Activated naive CD8-positive, alpha-beta T cell treated with anti-CD3 and anti-CD28 coated beads, Interleukin-2, amount 10 ng/mL, durations not matched to agents 7 days and 5 days (primary cell): Measurements from ENCODE around the gene ENAM. TPM values are rescaled to one million over a fixed set of nuclear protein-coding genes. Genes with fewer than 3 reads are reported as not detected.

Experiments used
- ATAC-seq: fragments of 150-1000 bp; cut with Tn5 transposase; one replicate; pipeline ENCODE4 v1.10.0; 2021; ENCODE audit warnings: low read depth, moderate library complexity
- POLR2A ChIA-PET: fragments of 350-600 bp; sonication (Branson Sonifier 250); formaldehyde crosslinking; loops from one replicate; lab custom pipeline; 2021; ENCODE audit warnings: antibody characterized with exemption; lab: Charles Lee
- DNase-seq: peaks from one replicate; pipeline ENCODE4 v3.0.0; 2021
- H3K27ac Mint-ChIP-seq: one replicate; pipeline ENCODE4 v1.8.0; 2022; ENCODE audit warnings: mild to moderate bottlenecking, mixed read lengths
- H3K27me3 Mint-ChIP-seq: one replicate; pipeline ENCODE4 v1.8.0; 2022; ENCODE audit warnings: mild to moderate bottlenecking, moderate library complexity, mixed read lengths
- H3K36me3 Mint-ChIP-seq: one replicate; pipeline ENCODE4 v1.8.0; 2021; ENCODE audit warnings: mild to moderate bottlenecking, mixed read lengths
- H3K4me1 Mint-ChIP-seq: one replicate; pipeline ENCODE4 v1.8.0; 2021; ENCODE audit warnings: mixed read lengths
- H3K4me3 Mint-ChIP-seq: one replicate; pipeline ENCODE4 v1.8.0; 2022; ENCODE audit warnings: mild to moderate bottlenecking, moderate library complexity, mixed read lengths
- H3K9me3 Mint-ChIP-seq: one replicate; pipeline ENCODE4 v1.8.0; 2021; ENCODE audit warnings: mixed read lengths
- total RNA-seq, 2 experiments: library from RNA; stranded (reverse); gene quantifications; one replicate each; pipeline ENCODE4 v1.2.3, GENCODE V29; 2021

ENAM gene, protein sequence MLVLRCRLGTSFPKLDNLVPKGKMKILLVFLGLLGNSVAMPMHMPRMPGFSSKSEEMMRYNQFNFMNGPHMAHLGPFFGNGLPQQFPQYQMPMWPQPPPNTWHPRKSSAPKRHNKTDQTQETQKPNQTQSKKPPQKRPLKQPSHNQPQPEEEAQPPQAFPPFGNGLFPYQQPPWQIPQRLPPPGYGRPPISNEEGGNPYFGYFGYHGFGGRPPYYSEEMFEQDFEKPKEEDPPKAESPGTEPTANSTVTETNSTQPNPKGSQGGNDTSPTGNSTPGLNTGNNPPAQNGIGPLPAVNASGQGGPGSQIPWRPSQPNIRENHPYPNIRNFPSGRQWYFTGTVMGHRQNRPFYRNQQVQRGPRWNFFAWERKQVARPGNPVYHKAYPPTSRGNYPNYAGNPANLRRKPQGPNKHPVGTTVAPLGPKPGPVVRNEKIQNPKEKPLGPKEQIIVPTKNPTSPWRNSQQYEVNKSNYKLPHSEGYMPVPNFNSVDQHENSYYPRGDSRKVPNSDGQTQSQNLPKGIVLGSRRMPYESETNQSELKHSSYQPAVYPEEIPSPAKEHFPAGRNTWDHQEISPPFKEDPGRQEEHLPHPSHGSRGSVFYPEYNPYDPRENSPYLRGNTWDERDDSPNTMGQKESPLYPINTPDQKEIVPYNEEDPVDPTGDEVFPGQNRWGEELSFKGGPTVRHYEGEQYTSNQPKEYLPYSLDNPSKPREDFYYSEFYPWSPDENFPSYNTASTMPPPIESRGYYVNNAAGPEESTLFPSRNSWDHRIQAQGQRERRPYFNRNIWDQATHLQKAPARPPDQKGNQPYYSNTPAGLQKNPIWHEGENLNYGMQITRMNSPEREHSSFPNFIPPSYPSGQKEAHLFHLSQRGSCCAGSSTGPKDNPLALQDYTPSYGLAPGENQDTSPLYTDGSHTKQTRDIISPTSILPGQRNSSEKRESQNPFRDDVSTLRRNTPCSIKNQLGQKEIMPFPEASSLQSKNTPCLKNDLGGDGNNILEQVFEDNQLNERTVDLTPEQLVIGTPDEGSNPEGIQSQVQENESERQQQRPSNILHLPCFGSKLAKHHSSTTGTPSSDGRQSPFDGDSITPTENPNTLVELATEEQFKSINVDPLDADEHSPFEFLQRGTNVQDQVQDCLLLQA
- total RNA-seq, result not detected

DNA sequence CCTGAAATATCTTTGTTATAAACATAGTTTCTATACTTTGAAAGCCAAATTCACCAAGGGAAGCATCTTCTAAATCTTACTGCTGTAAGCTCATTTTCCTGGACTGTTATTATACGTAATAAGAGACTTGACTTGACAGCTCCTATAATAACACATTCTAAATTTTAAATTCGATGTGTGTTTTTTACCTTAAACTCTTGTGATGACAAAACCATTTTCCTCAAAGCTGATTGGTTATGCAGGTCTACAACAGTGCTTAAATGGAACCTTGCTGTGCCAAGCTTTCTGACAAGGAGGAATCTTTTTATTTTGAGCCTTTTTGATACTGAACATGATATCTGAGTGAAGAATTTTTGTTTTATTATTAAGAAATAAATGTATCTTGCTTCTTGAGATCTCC is at the start of gene ENAM:
ENAM (plus strand) TSS at position 301 of the 400 bp plus-strand sequence. CDS start 757 bp downstream, outside the sequence.
- H3K4me3 Mint-ChIP-seq, result no peak within 1 kb of the TSS

DNA sequence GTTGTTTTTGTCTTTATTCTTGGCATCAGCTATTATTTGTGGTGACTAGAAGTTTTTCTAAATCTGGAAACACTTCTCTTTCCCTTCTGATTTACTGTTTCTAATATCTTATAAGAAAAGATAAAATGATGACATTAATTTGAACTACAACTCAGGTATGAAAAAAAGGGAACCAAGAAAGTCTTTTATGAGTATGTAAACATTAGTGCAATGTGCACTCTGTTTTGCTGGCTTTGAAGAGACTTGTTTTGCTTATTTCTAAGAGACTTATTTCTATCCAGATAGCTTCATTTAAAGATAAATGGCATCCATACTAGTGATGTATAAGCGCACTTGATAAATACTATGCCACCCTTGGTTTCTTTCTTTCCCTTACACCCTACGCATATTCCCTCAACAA is 46.6 kb upstream of the ENAM start:
- ATAC-seq, result no peak
- Mint-ChIP-seq H3K27ac (no peak overlapping the region), H3K9me3 (no peaks in the 10 kb centered on the region), H3K4me1 (no peaks in the 10 kb centered on the region), H3K27me3 (peaks cover 2% of the 10 kb centered on the region), H3K4me3 (no peak overlapping the region), H3K36me3 (no peaks in the 10 kb centered on the region)
- POLR2A ChIA-PET, result no interaction called here
- DNase-seq, result no peak

More for the DNA sequence above, at the start of gene ENAM:
- ATAC-seq (no peak), DNase-seq (no peak)
- POLR2A ChIA-PET, result no interaction called here
- Mint-ChIP-seq H3K9me3 (no peaks in the 10 kb centered on the region), H3K27me3 (peaks cover 7% of the 10 kb centered on the region), H3K4me1 (peaks cover 5% of the 10 kb centered on the region), H3K27ac (no peak within 1 kb of the TSS), H3K36me3 (no peaks in the 10 kb centered on the region)

DNA sequence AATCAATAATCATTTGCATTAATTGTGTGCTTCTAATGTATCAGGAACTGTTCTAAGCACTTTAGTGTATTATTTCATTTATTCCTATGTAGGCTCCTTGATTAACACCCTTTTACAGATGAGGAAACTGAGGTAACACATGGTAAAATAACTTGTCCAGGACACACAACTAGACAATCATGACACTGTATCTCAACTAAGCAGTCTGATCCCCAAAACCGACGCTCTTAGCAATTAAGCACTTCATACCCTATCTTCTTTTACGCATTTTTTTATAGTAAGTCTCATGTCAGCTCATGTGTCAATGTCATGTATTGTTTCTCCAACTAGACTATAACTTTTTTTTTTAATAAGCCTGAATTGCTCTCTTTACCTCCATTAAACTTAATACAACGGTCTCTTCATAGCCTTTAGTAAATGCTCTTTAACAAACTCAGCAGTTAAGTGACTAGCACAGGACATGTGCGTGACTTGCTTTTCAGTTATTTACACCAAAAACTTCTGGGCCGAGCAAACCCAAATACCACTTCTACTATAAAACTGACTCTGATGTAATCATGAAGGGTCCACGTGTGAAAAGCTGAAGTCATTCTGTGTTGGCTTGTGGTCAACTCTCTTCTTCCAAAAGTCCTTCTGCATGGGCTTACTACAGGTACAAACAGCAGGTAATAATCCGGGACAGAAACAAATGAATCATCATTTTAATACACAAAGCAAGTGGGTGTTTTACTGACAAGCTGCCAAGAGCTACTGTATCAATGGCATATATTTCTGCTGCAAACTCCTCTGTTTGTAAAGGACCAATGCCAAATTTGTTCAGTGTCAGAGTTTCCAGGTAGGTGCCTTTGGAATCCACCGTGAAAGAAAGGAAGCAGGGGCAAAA is 44.4 kb upstream of the ENAM start:
- Mint-ChIP-seq H3K9me3 (no peaks in the 10 kb centered on the region), H3K36me3 (no peaks in the 10 kb centered on the region), H3K4me1 (no peaks in the 10 kb centered on the region), H3K4me3 (no peak overlapping the region), H3K27me3 (no peaks in the 10 kb centered on the region), H3K27ac (no peak overlapping the region)
- POLR2A ChIA-PET, result no interaction called here
- ATAC-seq, result no peak
- no peak for DNase-seq

DNA sequence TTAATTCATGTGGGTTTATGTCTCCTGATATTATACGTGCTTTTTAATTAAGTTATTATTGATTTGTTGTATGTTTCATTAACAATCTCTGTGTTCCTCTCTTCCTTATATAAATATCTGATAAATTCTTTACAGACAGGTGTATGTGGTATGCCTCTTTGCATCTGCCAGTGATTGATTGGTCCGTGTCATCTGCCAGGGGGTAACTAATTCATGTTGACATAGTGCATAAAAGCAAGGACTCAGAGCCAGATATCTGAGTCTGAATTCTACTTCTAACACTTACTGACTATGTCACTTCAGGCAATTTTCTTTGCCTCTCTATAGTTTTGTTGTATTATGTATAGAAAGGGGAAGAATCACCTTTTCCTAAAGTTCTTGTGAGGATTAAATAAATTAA is 41.7 kb upstream of the ENAM start:
- H3K27me3 Mint-ChIP-seq, result no peaks in the 10 kb centered on the region
- H3K4me3 Mint-ChIP-seq, result no peak overlapping the region
- POLR2A ChIA-PET, result no interaction called here
- DNase-seq, result no peak
- ATAC-seq, result no peak
- no peaks in the 10 kb centered on the region for H3K9me3 Mint-ChIP-seq
- H3K4me1 Mint-ChIP-seq, result no peaks in the 10 kb centered on the region
- H3K36me3 Mint-ChIP-seq, result no peaks in the 10 kb centered on the region
- H3K27ac Mint-ChIP-seq, result no peak overlapping the region

DNA sequence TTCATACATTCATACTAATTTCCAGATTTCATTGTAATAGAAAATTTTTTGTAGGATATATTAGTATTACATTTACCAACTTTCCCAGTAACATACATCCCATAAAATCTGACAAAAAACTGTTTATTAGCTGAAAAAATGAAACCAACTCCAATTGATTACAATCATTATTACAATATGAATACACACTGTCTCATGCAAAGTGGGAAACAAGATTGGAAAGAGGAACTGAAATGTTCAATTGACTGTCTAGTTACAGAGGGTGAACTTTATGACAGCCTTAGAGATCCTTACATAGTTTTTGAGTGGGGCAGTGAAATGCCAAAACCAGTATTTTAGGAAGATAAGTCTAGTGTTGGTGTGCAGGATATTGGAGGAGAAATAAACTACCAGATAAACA is 38.8 kb upstream of the ENAM start:
- H3K4me1 Mint-ChIP-seq, result no peaks in the 10 kb centered on the region
- POLR2A ChIA-PET, result no interaction called here
- H3K9me3 Mint-ChIP-seq, result no peaks in the 10 kb centered on the region
- no peaks in the 10 kb centered on the region for H3K36me3 Mint-ChIP-seq
- no peak for DNase-seq
- no peak overlapping the region for H3K27ac Mint-ChIP-seq
- H3K27me3 Mint-ChIP-seq, result no peaks in the 10 kb centered on the region
- H3K4me3 Mint-ChIP-seq, result no peak overlapping the region
- no peak for ATAC-seq

DNA sequence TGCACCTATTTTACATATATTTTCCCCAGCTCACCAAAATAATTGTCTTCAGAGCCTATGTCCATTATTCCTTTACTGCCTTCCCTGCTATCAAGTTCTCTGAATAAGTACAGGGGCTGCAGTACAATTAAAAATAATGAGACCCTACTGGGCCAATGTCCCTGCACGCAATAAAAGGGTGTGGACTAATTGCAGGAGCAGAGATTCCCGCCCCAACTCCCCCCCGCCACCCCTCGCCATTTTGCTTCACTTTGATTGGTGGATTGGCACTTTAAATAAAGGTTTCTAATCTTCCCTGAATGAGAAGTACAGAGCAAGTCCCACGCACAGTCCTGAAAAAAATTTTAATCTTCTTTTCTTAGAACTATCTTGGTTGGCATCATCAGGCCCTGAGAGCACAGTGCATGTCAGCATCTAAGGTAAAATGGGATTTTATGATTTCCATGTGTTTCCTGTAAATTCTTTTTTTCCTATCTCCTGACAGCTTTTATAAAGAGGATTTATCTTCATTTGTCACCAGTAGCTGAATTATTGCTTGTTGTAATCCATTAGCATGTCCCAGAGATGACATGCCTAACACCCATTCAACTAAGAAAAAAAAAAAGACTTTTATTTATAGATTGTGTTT is 36.5 kb upstream of the ENAM start, which contains the start of gene AMBN:
AMBN (plus strand) TSS at position 302 of the 628 bp plus-strand sequence; CDS start at position 405, 103 bp downstream.
- no peaks in the 10 kb centered on the region for H3K4me1 Mint-ChIP-seq
- no peak within 1 kb of the TSS for H3K4me3 Mint-ChIP-seq
- H3K27me3 Mint-ChIP-seq, result no peaks in the 10 kb centered on the region
- no peak within 1 kb of the TSS for H3K27ac Mint-ChIP-seq
- no peaks in the 10 kb centered on the region for H3K9me3 Mint-ChIP-seq
- POLR2A ChIA-PET, result no interaction called here
- ATAC-seq (no peak), DNase-seq (no peak)
- H3K36me3 Mint-ChIP-seq, result no peaks in the 10 kb centered on the region

DNA sequence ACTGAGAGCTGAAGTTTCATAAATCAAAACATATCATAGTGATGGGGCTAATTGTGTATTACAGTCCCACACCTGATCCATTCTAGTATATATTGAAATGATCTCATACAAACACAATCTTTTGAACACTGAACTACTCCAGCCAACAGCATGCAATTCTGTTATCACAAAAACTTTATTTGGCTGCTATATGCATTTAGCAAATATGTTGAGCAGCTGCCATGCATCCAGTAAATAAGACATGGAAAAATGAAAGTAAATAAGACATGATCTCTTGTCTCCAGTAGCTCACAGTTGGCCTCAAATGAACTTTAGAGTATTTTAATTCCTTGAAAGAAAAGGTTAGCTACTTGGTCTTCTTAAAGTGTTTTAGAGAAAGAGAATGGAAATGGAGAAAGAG is 34.3 kb upstream of the ENAM start:
- H3K27ac Mint-ChIP-seq, result no peak overlapping the region
- H3K36me3 Mint-ChIP-seq, result no peaks in the 10 kb centered on the region
- DNase-seq (no peak), ATAC-seq (no peak)
- H3K9me3 Mint-ChIP-seq, result no peaks in the 10 kb centered on the region
- no peak overlapping the region for H3K4me3 Mint-ChIP-seq
- H3K27me3 Mint-ChIP-seq, result no peaks in the 10 kb centered on the region
- no peaks in the 10 kb centered on the region for H3K4me1 Mint-ChIP-seq
- POLR2A ChIA-PET, result no interaction called here

DNA sequence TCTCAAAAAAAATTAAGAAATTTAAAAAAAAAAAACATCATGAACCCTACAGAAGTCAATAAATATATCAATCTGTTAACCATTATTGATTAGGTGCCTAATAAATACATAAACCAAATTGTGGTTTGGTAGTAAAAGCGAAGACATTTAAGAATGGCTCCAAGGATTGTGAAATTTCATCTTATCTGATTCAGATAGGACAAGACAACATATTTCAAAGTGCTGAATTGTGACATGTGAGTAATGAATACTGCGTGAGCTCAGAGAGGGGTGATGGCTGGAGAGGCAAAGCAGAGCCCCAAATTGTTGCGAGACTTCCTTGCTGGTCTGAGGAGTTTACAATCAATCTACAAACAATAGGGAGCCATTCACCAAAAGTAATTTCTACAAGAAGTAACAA is 28.2 kb upstream of the ENAM start:
- Mint-ChIP-seq H3K4me1 (peaks cover 3% of the 10 kb centered on the region), H3K9me3 (no peaks in the 10 kb centered on the region), H3K4me3 (no peak overlapping the region), H3K27me3 (peaks cover 5% of the 10 kb centered on the region), H3K27ac (no peak overlapping the region), H3K36me3 (no peaks in the 10 kb centered on the region)
- POLR2A ChIA-PET, result no interaction called here
- DNase-seq, result no peak
- ATAC-seq, result no peak

DNA sequence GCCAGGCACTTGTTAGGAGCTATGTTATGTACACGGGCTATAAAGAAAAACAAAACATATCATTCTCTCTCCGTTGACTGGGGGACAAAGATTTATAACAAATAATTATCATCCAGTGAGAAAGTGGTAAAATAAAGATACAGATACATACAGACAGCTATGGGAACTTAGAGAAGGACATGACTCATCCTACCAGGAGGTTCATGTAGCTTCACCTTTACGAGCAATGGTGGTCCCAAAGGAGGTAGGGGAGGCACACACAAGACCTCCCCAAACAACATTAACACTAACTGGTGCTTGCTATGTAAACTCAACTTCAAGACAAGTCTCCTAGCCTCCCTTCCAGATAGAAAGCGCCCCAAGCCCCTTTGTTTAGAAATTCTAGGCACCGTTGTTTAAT is 27.6 kb upstream of the ENAM start:
- POLR2A ChIA-PET, result no interaction called here
- Mint-ChIP-seq H3K4me3 (no peak overlapping the region), H3K9me3 (no peaks in the 10 kb centered on the region), H3K36me3 (no peaks in the 10 kb centered on the region), H3K27me3 (peaks cover 5% of the 10 kb centered on the region), H3K4me1 (peaks cover 3% of the 10 kb centered on the region), H3K27ac (no peak overlapping the region)
- DNase-seq (no peak), ATAC-seq (no peak)

DNA sequence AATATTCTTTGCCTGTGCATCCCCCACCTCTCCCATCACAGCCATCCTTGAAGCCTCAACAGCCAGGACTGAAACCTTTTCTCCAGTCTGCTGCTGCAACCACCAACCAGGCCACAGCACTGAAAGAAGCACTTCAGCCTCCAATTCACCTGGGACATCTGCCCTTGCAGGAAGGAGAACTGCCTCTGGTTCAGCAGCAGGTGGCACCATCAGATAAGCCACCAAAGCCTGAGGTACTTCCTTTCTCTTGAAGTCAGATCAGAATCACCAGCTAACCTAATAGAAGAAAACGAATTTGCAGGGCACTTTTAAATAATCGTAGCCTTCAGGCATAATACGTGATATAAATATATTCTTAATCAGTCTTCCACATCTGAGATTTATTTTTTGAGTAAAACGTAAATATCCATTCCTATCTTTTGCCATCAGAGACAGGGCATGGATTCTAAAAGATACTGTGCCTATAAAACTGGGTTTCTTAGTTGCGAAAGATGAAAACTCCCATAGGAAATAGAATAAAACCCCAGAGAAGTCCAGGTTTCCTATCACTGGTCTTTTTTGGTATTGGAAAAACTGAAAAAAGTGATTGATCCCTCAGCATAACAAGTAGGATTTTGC is 27.0 kb upstream of the ENAM start:
- DNase-seq (peak; percentile 61), ATAC-seq (peak; percentile 99)
- no peaks in the 10 kb centered on the region for H3K9me3 Mint-ChIP-seq
- peaks cover 3% of the 10 kb centered on the region for H3K4me1 Mint-ChIP-seq
- H3K27ac Mint-ChIP-seq, result no peak overlapping the region
- H3K36me3 Mint-ChIP-seq, result no peaks in the 10 kb centered on the region
- H3K27me3 Mint-ChIP-seq, result peaks cover 5% of the 10 kb centered on the region
- no peak overlapping the region for H3K4me3 Mint-ChIP-seq
- POLR2A ChIA-PET, result no interaction called here

DNA sequence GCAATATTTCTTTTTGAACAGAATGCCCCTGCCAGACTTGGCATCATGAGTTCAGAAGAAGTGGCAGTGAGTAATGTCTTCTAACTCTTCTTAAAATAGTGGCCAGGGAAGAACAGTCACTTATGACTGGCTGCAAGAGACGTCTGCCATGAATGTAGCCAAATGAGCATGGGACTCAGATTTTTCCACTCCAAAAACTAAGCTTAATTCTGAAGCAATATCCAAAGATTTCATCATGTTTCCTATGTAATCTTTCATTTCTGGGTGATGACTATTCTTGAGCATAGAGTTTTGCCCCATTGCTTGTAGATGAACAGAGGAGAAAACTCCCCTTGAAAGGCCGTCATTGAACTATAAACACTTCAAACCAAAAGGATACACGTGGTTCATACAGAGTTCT is 24.7 kb upstream of the ENAM start:
- peaks cover 3% of the 10 kb centered on the region for H3K4me1 Mint-ChIP-seq
- no peaks in the 10 kb centered on the region for H3K9me3 Mint-ChIP-seq
- no peak overlapping the region for H3K4me3 Mint-ChIP-seq
- POLR2A ChIA-PET, result no interaction called here
- H3K27me3 Mint-ChIP-seq, result peaks cover 5% of the 10 kb centered on the region
- H3K27ac Mint-ChIP-seq, result no peak overlapping the region
- DNase-seq, result no peak
- ATAC-seq, result no peak
- no peaks in the 10 kb centered on the region for H3K36me3 Mint-ChIP-seq

DNA sequence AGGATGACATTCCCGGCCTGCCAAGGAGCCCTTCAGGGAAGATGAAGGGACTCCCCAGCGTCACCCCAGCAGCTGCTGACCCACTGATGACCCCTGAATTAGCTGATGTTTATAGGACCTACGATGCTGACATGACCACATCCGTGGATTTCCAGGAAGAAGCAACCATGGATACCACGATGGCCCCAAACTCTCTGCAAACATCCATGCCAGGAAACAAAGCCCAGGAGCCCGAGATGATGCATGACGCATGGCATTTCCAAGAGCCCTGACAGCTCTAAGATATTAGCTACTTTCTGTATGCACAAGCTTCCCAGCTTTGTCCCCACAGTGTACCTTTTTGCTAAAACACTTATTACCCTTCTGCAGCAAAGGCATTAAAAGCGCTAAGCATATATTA is 22.1 kb upstream of the ENAM start:
- Mint-ChIP-seq H3K4me3 (no peak overlapping the region), H3K27me3 (peaks cover 9% of the 10 kb centered on the region), H3K27ac (no peak overlapping the region), H3K36me3 (no peaks in the 10 kb centered on the region), H3K9me3 (no peaks in the 10 kb centered on the region), H3K4me1 (peaks cover under 1% of the 10 kb centered on the region)
- no peak for DNase-seq
- ATAC-seq, result no peak
- POLR2A ChIA-PET, result no interaction called here
